ENCODE results near the gene IER3. TPM values are rescaled to one million over a fixed set of nuclear protein-coding genes. Genes with fewer than 3 reads are reported as not detected.

The IER3 gene
- polyA plus RNA-seq, 2 of the 4 experiments (the other 2 are of a cell fraction), result 104 to 202 TPM

- H3K4me1 ChIP-seq, result peaks cover 37% of the 10 kb centered on the region
- ChIA-PET CTCF (interaction anchor here (1.4 to 4.9 kb wide), 4 partner anchors 12 to 30 kb away, joined by 3 to 22 read pairs (median 12); no protein-coding TSS in a partner anchor), POLR2A (no interaction called here)
- FAIRE-seq (no peak), ATAC-seq (peak; percentile 23 to 41; a peak in 2 of 6 replicates), DNase-seq (ENCODE audit: low read depth in 1 of 2, low spot score in 1 of 2) (no peak)
- peak overlapping the region; percentile 51 for H3K4me2 ChIP-seq
- H3K9me3 ChIP-seq, result no peaks in the 10 kb centered on the region
- H3K27ac ChIP-seq, result peak overlapping the region; percentile 63 to 73; a peak in 5 of 6 replicates
- 81% methylated on average over 2 of the region's 2 CpGs for WGBS (ENCODE audit: missing lambda C conversion rate)
- no peak for TF ChIP-seq PBX3 (IDR thresholded peaks at IDR 0.05)
- TF ChIP-seq BCL3 (IDR thresholded peaks at IDR 0.05), result no peak
- no peak for TF ChIP-seq GATA3 (IDR thresholded peaks at IDR 0.05; ENCODE audit: borderline replicate concordance)
- TF ChIP-seq HMGXB4 (CRISPR knock-in tag; IDR thresholded peaks at IDR 0.05; ENCODE audit: borderline replicate concordance), result no peak
- TF ChIP-seq FOSB (CRISPR knock-in tag; IDR thresholded peaks at IDR 0.05), result no peak
- no peak for TF ChIP-seq PHF8 (IDR thresholded peaks at IDR 0.05; ENCODE audit: borderline replicate concordance, low read depth)
- no peak for TF ChIP-seq ATOH8 (CRISPR knock-in tag; IDR thresholded peaks at IDR 0.05; ENCODE audit: low read depth)
- TF ChIP-seq HEYL (CRISPR knock-in tag; IDR thresholded peaks at IDR 0.05), result no peak
- TF ChIP-seq ZC3H11A (IDR thresholded peaks at IDR 0.05), result no peak
- TF ChIP-seq CBX2 (IDR thresholded peaks at IDR 0.05; ENCODE audit: borderline replicate concordance, low read depth), result no peak
- TF ChIP-seq KDM5A (IDR thresholded peaks at IDR 0.05), result no peak
- TF ChIP-seq ELK1 (IDR thresholded peaks at IDR 0.05; ENCODE audit: low read depth, low read length), result no peak
- no peak for TF ChIP-seq BHLHE40 (IDR thresholded peaks at IDR 0.05; ENCODE audit: low read depth, low read length)
- TF ChIP-seq HOXB13 (CRISPR knock-in tag; IDR thresholded peaks at IDR 0.05; ENCODE audit: low read depth), result no peak
- no peak for TF ChIP-seq TP53 (CRISPR knock-in tag; IDR thresholded peaks at IDR 0.05)
- TF ChIP-seq REST (IDR thresholded peaks at IDR 0.05), result no peak
- TF ChIP-seq KDM1A (IDR thresholded peaks at IDR 0.05; ENCODE audit: low read depth), result no peak
- TF ChIP-seq SREBF2 (IDR thresholded peaks at IDR 0.05), result no peak
- no peak for TF ChIP-seq HOXB5 (CRISPR knock-in tag; IDR thresholded peaks at IDR 0.05)
- TF ChIP-seq ZNF302 (CRISPR knock-in tag; IDR thresholded peaks at IDR 0.05), result no peak
- no peak overlapping the region for H3K4me3 ChIP-seq
Observed at GRCh38 chr6:30709101-30709868, 35.1 kb downstream of the IER3 start.
